GM12878 (cell line): ENCODE data around the gene SMIM43. TPM values are rescaled to one million over a fixed set of nuclear protein-coding genes. Genes with fewer than 3 reads are reported as not detected.

Source experiments
- ATAC-seq: fragments of 200-7000 bp; cut with Tn5 transposase; 3 replicates; pipeline ENCODE4 v1.9.1; 2020; ENCODE audit warnings: mild to moderate bottlenecking, moderate library complexity
- BruUV-seq: library from RNA; stranded (reverse); fragments of 400-500 nt; replicated peaks from 2 replicates; lab custom pipeline; 2021; lab: Mats Ljungman, UMichigan
- CTCF ChIA-PET: fragments of 300-600 bp; sonication (Branson Sonifier 250); formaldehyde crosslinking; extraction: SDS; loops from one replicate; lab custom pipeline; 2021; ENCODE audit warnings: inconsistent platforms; lab: Yijun Ruan, JAX
- POLR2A ChIA-PET: fragments of 350-600 bp; formaldehyde crosslinking; extraction: SDS; loops from one replicate; lab custom pipeline; 2021; ENCODE audit warnings: inconsistent platforms; lab: Charles Lee
- RAD21 ChIA-PET: fragments of 300-600 bp; sonication (Branson Sonifier 250); formaldehyde crosslinking; loops from one replicate; lab custom pipeline; 2023; ENCODE audit warnings: antibody characterized with exemption; ENCODE audit not compliant: unreplicated experiment; lab: Charles Lee
- SMC1A ChIA-PET: fragments of 300-600 bp; sonication (Branson Sonifier 250); formaldehyde crosslinking; loops from one replicate; lab custom pipeline; 2023; ENCODE audit not compliant: unreplicated experiment, uncharacterized antibody; lab: Charles Lee
- DNase-seq: peaks from one replicate; pipeline ENCODE4 v3.0.0-alpha.2; 2011; ENCODE audit warnings: low read depth, low spot score
- FAIRE-seq: peaks from 3 replicates; lab custom pipeline; 2011; peaks lifted over from hg19 to GRCh38; lab: Jason Lieb, UNC
- H2AFZ ChIP-seq: 2 replicates; pipeline ENCODE4 v1.6.0; 2011; ENCODE audit warnings: low read depth, low read length, control low read depth; ENCODE audit not compliant: control insufficient read depth
- H3K27ac ChIP-seq: 2 replicates; pipeline ENCODE4 v1.5.1; 2011; ENCODE audit warnings: control low read depth; ENCODE audit not compliant: control insufficient read depth, insufficient read depth
- H3K27me3 ChIP-seq, 2 experiments: replicated peaks in 1 of 2; 2 replicates each; pipeline versions ENCODE4 v1.6.0 to v1.6.1; 2011; ENCODE audit warnings: low read length in 1 of 2; ENCODE audit not compliant: control insufficient read depth in 2 of 2, insufficient read depth in 2 of 2
- H3K36me3 ChIP-seq, 2 experiments: 2 replicates each; pipeline ENCODE4 v1.5.1; 2011; ENCODE audit warnings: low read length in 1 of 2; ENCODE audit not compliant: control insufficient read depth in 2 of 2, insufficient read depth in 2 of 2
- H3K4me1 ChIP-seq: 2 replicates; pipeline ENCODE4 v1.6.1; 2011; ENCODE audit warnings: mild to moderate bottlenecking, low read length, moderate library complexity, mixed read lengths; ENCODE audit not compliant: control insufficient read depth, insufficient read depth
- H3K4me2 ChIP-seq: 2 replicates; pipeline ENCODE4 v1.6.0; 2011; ENCODE audit warnings: control low read depth; ENCODE audit not compliant: control insufficient read depth, insufficient read depth
- H3K4me3 ChIP-seq: fragments of 200-600 bp; sonication (generic); 2 replicates; pipeline ENCODE4 v1.5.1; 2016
- H3K79me2 ChIP-seq: 2 replicates; pipeline ENCODE4 v1.6.0; 2011; ENCODE audit warnings: low read length; ENCODE audit not compliant: control insufficient read depth, insufficient read depth
- H3K9ac ChIP-seq: 2 replicates; pipeline ENCODE4 v1.8.0; 2011; ENCODE audit warnings: low read length, control low read depth, mixed read lengths; ENCODE audit not compliant: control insufficient read depth, insufficient read depth
- H3K9me3 ChIP-seq: replicated peaks from 3 replicates; pipeline ENCODE4 v1.5.1; 2011; ENCODE audit warnings: mild to moderate bottlenecking, low read length; ENCODE audit not compliant: control insufficient read depth, insufficient read depth
- H4K20me1 ChIP-seq: 2 replicates; pipeline ENCODE4 v1.6.0; 2011; ENCODE audit not compliant: control insufficient read depth, insufficient read depth
- ATF7 ChIP-seq: fragments of 450-650 bp; IDR thresholded peaks from 2 replicates; pipeline ENCODE4 v1.6.1; 2016; ENCODE audit warnings: low read depth, mild to moderate bottlenecking
- BHLHE40 ChIP-seq, 2 experiments: fragments of 450-650 bp in 1 of 2; IDR thresholded peaks; 2 replicates each; pipeline ENCODE4 v1.6.1; 2011 to 2017; ENCODE audit warnings: low read depth in 2 of 2, borderline replicate concordance in 1 of 2, improper control_type of control experiment in 1 of 2, low read length in 1 of 2, mild to moderate bottlenecking in 1 of 2
- CBFB ChIP-seq: IDR thresholded peaks from 2 replicates; pipeline ENCODE4 v1.6.1; 2016; ENCODE audit warnings: antibody characterized with exemption, low read depth
- FOS ChIP-seq: IDR thresholded peaks from 3 replicates; pipeline ENCODE4 v1.6.1; 2011; ENCODE audit warnings: borderline replicate concordance; ENCODE audit not compliant: insufficient read length; ENCODE audit errors: extremely low read depth
- FOXM1 ChIP-seq: IDR thresholded peaks from 2 replicates; pipeline ENCODE4 v1.6.1; 2012; ENCODE audit warnings: low read depth, mild to moderate bottlenecking, inconsistent platforms, low read length, moderate library complexity
- GABPA ChIP-seq: IDR thresholded peaks from 2 replicates; pipeline ENCODE4 v1.6.1; 2014; ENCODE audit warnings: antibody characterized with exemption, low read depth, mild to moderate bottlenecking, inconsistent platforms
- IKZF1 ChIP-seq: fragments of 450-650 bp; conservative IDR thresholded peaks from 2 replicates; pipeline ENCODE4 v1.6.1; 2017; ENCODE audit warnings: antibody characterized with exemption, mild to moderate bottlenecking
- JUNB ChIP-seq: IDR thresholded peaks from 2 replicates; pipeline ENCODE4 v1.6.1; 2016; ENCODE audit warnings: antibody characterized with exemption, mild to moderate bottlenecking
- NBN ChIP-seq: fragments of 450-650 bp; IDR thresholded peaks from 2 replicates; pipeline ENCODE4 v1.6.1; 2016
- NR2F1 ChIP-seq: fragments of 450-650 bp; conservative IDR thresholded peaks from 2 replicates; pipeline ENCODE4 v1.6.1; 2017; ENCODE audit warnings: mild to moderate bottlenecking
- RELA ChIP-seq: fragments of 450-650 bp; IDR thresholded peaks from 2 replicates; pipeline ENCODE4 v1.8.0; 2014; ENCODE audit warnings: borderline replicate concordance; ENCODE audit not compliant: partially characterized antibody
- RFX5 ChIP-seq: IDR thresholded peaks from 2 replicates; pipeline ENCODE4 v1.6.1; 2011; ENCODE audit warnings: low read depth, low read length, improper control_type of control experiment
- RUNX3 ChIP-seq: IDR thresholded peaks from 2 replicates; pipeline ENCODE4 v1.6.1; 2012; ENCODE audit warnings: low read length, inconsistent platforms
- SMARCA5 ChIP-seq: fragments of 450-650 bp; IDR thresholded peaks from 2 replicates; pipeline ENCODE4 v1.6.1; 2017; ENCODE audit warnings: mild to moderate bottlenecking
- SREBF1 ChIP-seq: IDR thresholded peaks from 2 replicates; pipeline ENCODE4 v1.6.1; 2012; ENCODE audit warnings: mild to moderate bottlenecking, low read length
- STAT3 ChIP-seq: IDR thresholded peaks from 2 replicates; pipeline ENCODE4 v1.6.1; 2011; ENCODE audit warnings: low read depth, low read length, improper control_type of control experiment
- TCF3 ChIP-seq: IDR thresholded peaks from 2 replicates; pipeline ENCODE4 v1.6.1; 2012; ENCODE audit warnings: low read depth, mild to moderate bottlenecking, low read length, borderline replicate concordance; ENCODE audit not compliant: insufficient read depth
- YBX1 ChIP-seq: fragments of 450-650 bp; IDR thresholded peaks from 2 replicates; pipeline ENCODE4 v1.6.1; 2016; ENCODE audit warnings: antibody characterized with exemption
- WGBS: methylation state at CpG from one replicate; pipeline ENCODE4 v1.1.6; 2016; ENCODE audit warnings: low lambda C conversion rate; ENCODE audit not compliant: insufficient replicate concordance, insufficient coverage; ENCODE audit errors: missing lambda C conversion rate; 5-methylcytosine and 5-hydroxymethylcytosine counted together
- in situ Hi-C: fragments of 300-500 bp; cut with MboI; formaldehyde crosslinking; loops from 9 replicates; pipeline ENCODE4 v1.14.3; 2018; ENCODE audit warnings: mixed read lengths
- intact Hi-C: fragments of 100-400 bp; cut with micrococcal nuclease; formaldehyde crosslinking; loops from one replicate; pipeline ENCODE4 v1.14.2; 2022; ENCODE audit not compliant: unreplicated experiment
- polyA plus RNA-seq, 11 experiments: library from polyadenylated mRNA; depleted of rRNA in 4 of 11; unstranded in 6 of 11; stranded (reverse) in 5 of 11; fragments of >200 nt; fragmentation: Nextera tagmentation in 4 of 11; fragmentation: Illumina TruSeq in 1 of 11; extraction: Ambion mirVana in 4 of 11; extraction: Trizol in 1 of 11; gene quantifications; 1 replicate in 1 of 11; 2 replicates in 10 of 11; pipeline versions ENCODE4 v1.2.1 to v1.2.3, GENCODE V29; 2011 to 2016; ENCODE audit warnings: inconsistent platforms in 2 of 11, missing spikeins in 2 of 11, low read depth in 1 of 11
- total RNA-seq, 4 experiments: library from RNA; depleted of rRNA in 3 of 4; stranded (reverse); fragments of >200 nt in 3 of 4; fragmentation: Illumina TruSeq in 1 of 4; extraction: Trizol in 1 of 4; gene quantifications; 2 replicates each; pipeline versions ENCODE4 v1.2.1 to v1.2.3, GENCODE V29; 2013 to 2021
- TF ChIP-seq, protein P1 (sequence below): fragments of 450-650 bp; IDR thresholded peaks from 2 replicates; pipeline ENCODE4 v1.6.1; 2017; ENCODE audit warnings: mild to moderate bottlenecking
- TF ChIP-seq, protein P2 (sequence below): fragments of 450-650 bp; conservative IDR thresholded peaks from 2 replicates; pipeline ENCODE4 v1.6.1; 2017; ENCODE audit warnings: mild to moderate bottlenecking, moderate library complexity
- TF ChIP-seq, protein P3 (sequence below): fragments of 450-650 bp; IDR thresholded peaks from 2 replicates; pipeline ENCODE4 v1.6.1; 2016; ENCODE audit warnings: mild to moderate bottlenecking

Gene SMIM43
- total and polyA plus RNA-seq, 10 of the 15 experiments (the other 5 are each of a cell fraction or from before 2014, with no cell fraction given) = 0.12 TPM; not detected in 9

DNA sequence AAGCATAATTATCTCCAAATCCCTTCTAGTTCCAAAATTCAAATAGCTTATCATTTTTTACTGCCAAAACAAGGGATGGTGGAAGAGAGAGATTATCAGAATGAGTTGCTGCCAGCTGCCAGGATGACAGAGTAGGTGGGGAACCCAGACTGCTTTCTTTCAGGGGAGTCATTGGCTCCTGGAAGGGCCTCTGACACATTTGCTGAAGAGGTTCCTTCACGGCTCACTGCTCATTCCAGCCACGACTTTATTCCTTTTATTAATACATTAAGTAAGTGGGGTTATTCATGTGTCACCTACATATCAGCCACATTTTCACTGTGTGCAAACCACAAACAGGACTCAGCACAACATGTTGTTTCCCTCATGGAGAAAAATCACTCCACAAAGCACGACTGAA is 12.7 kb upstream of the SMIM43 start:
- RAD21 ChIA-PET = interaction anchor here (1.0 to 4.0 kb wide), 8 partner anchors 11 to 66 kb away, joined by 3 to 28 read pairs (median 4); partner anchors contain the start of gene EXOSC9
- Histone ChIP-seq H2AFZ (peak overlapping the region; percentile 37; the same call in 1 of the 2 replicates), H3K79me2 (no peaks in the 10 kb centered on the region), H3K27ac (no peak overlapping the region), H3K27me3 (no peaks in the 10 kb centered on the region; a peak in 1 of 4 replicates), H3K9ac (no peak overlapping the region), H3K4me1 (peaks cover 12% of the 10 kb centered on the region), H3K9me3 (no peaks in the 10 kb centered on the region), H3K36me3 (no peaks in the 10 kb centered on the region), H3K4me3 (no peak overlapping the region), H3K4me2 (peak overlapping the region; percentile 65; the same call in 1 of the 2 replicates), H4K20me1 (no peaks in the 10 kb centered on the region; the same call in 1 of the 2 replicates)
- intact Hi-C loops = no loop called here
- SMC1A ChIA-PET = interaction anchor here (0.7 to 3.9 kb wide), 17 partner anchors 8 to 313 kb away, joined by 3 to 36 read pairs (median 5); partner anchors contain the start of genes BBS7, CCNA2, EXOSC9 and SMIM43
- FAIRE-seq (no peak), DNase-seq (no peak), ATAC-seq (peak; percentile 75)
- POLR2A ChIA-PET = interaction anchor here (0.9 to 3.6 kb wide), 6 partner anchors 13 to 91 kb away, joined by 3 to 19 read pairs (median 6); partner anchors contain the start of gene EXOSC9
- in situ Hi-C loops = no loop called here
- 33% methylated on average over 3 of the region's 3 CpGs for WGBS
- CTCF ChIA-PET = interaction anchor here (0.5 to 1.9 kb wide), 7 partner anchors 8 to 203 kb away, joined by 3 to 7 read pairs (median 6); no protein-coding TSS in a partner anchor
- no TSS peak for BruUV-seq
- TF ChIP-seq CBFB = no peak
- peak; percentile 76 for TF ChIP-seq IKZF1
- TF ChIP-seq, protein P1, sequence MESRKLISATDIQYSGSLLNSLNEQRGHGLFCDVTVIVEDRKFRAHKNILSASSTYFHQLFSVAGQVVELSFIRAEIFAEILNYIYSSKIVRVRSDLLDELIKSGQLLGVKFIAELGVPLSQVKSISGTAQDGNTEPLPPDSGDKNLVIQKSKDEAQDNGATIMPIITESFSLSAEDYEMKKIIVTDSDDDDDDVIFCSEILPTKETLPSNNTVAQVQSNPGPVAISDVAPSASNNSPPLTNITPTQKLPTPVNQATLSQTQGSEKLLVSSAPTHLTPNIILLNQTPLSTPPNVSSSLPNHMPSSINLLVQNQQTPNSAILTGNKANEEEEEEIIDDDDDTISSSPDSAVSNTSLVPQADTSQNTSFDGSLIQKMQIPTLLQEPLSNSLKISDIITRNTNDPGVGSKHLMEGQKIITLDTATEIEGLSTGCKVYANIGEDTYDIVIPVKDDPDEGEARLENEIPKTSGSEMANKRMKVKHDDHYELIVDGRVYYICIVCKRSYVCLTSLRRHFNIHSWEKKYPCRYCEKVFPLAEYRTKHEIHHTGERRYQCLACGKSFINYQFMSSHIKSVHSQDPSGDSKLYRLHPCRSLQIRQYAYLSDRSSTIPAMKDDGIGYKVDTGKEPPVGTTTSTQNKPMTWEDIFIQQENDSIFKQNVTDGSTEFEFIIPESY = no peak
- TF ChIP-seq JUNB = peak; percentile 56
- no peak for TF ChIP-seq RFX5
- TF ChIP-seq GABPA = no peak
- TF ChIP-seq RELA = no peak
- TF ChIP-seq NBN = no peak
- TF ChIP-seq SMARCA5 = no peak
- no peak for TF ChIP-seq STAT3
- TF ChIP-seq BHLHE40 (IDR thresholded peaks at IDR 0.05; ENCODE audit: borderline replicate concordance in 1 of 2, low read depth in 2 of 2, low read length in 1 of 2) = peak in 1 of 2 experiments; percentile 34; a peak in 1 of 4 replicates
- TF ChIP-seq, protein P2, sequence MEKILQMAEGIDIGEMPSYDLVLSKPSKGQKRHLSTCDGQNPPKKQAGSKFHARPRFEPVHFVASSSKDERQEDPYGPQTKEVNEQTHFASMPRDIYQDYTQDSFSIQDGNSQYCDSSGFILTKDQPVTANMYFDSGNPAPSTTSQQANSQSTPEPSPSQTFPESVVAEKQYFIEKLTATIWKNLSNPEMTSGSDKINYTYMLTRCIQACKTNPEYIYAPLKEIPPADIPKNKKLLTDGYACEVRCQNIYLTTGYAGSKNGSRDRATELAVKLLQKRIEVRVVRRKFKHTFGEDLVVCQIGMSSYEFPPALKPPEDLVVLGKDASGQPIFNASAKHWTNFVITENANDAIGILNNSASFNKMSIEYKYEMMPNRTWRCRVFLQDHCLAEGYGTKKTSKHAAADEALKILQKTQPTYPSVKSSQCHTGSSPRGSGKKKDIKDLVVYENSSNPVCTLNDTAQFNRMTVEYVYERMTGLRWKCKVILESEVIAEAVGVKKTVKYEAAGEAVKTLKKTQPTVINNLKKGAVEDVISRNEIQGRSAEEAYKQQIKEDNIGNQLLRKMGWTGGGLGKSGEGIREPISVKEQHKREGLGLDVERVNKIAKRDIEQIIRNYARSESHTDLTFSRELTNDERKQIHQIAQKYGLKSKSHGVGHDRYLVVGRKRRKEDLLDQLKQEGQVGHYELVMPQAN = no peak
- no peak for TF ChIP-seq ATF7
- TF ChIP-seq YBX1 = no peak
- TF ChIP-seq, protein P3, sequence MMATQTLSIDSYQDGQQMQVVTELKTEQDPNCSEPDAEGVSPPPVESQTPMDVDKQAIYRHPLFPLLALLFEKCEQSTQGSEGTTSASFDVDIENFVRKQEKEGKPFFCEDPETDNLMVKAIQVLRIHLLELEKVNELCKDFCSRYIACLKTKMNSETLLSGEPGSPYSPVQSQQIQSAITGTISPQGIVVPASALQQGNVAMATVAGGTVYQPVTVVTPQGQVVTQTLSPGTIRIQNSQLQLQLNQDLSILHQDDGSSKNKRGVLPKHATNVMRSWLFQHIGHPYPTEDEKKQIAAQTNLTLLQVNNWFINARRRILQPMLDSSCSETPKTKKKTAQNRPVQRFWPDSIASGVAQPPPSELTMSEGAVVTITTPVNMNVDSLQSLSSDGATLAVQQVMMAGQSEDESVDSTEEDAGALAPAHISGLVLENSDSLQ = no peak
- peak; percentile 83 for TF ChIP-seq RUNX3
- TF ChIP-seq FOXM1 = no peak
- no peak for TF ChIP-seq NR2F1
- no peak for TF ChIP-seq FOS
- no peak for TF ChIP-seq SREBF1
- TF ChIP-seq TCF3 = 0 out of 2 replicates have a peak, but pooled peaks have one; percentile 21
